B cell (primary cell): ENCODE results near the gene PTGDR.

Experiments used
- EZH2 ChIP-seq: IDR thresholded peaks from 2 replicates; pipeline ENCODE4 v1.6.1; 2012; ENCODE audit warnings: borderline replicate concordance, low read depth, mild to moderate bottlenecking, moderate library complexity, low read length; ENCODE audit not compliant: insufficient read depth, poor library complexity, severe bottlenecking
- TF ChIP-seq, protein P1 (sequence below): fragments of 200-600 bp; IDR thresholded peaks from one replicate; pipeline ENCODE4 v1.8.0; 2022; ENCODE audit warnings: antibody characterized with exemption, mild to moderate bottlenecking

DNA sequence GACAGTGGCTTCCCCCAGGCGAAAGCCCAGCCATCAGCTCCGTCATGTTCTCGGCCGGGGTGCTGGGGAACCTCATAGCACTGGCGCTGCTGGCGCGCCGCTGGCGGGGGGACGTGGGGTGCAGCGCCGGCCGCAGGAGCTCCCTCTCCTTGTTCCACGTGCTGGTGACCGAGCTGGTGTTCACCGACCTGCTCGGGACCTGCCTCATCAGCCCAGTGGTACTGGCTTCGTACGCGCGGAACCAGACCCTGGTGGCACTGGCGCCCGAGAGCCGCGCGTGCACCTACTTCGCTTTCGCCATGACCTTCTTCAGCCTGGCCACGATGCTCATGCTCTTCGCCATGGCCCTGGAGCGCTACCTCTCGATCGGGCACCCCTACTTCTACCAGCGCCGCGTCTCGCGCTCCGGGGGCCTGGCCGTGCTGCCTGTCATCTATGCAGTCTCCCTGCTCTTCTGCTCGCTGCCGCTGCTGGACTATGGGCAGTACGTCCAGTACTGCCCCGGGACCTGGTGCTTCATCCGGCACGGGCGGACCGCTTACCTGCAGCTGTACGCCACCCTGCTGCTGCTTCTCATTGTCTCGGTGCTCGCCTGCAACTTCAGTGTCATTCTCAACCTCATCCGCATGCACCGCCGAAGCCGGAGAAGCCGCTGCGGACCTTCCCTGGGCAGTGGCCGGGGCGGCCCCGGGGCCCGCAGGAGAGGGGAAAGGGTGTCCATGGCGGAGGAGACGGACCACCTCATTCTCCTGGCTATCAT lies 47.3 kb downstream of the PTGDR start:
- TF ChIP-seq, protein P1, sequence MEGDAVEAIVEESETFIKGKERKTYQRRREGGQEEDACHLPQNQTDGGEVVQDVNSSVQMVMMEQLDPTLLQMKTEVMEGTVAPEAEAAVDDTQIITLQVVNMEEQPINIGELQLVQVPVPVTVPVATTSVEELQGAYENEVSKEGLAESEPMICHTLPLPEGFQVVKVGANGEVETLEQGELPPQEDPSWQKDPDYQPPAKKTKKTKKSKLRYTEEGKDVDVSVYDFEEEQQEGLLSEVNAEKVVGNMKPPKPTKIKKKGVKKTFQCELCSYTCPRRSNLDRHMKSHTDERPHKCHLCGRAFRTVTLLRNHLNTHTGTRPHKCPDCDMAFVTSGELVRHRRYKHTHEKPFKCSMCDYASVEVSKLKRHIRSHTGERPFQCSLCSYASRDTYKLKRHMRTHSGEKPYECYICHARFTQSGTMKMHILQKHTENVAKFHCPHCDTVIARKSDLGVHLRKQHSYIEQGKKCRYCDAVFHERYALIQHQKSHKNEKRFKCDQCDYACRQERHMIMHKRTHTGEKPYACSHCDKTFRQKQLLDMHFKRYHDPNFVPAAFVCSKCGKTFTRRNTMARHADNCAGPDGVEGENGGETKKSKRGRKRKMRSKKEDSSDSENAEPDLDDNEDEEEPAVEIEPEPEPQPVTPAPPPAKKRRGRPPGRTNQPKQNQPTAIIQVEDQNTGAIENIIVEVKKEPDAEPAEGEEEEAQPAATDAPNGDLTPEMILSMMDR: no peak
- TF ChIP-seq EZH2: no peak
